ENCODE results near the gene TOPORS. TPM values are rescaled to one million over a fixed set of nuclear protein-coding genes. Genes with fewer than 3 reads are reported as not detected.

The TOPORS gene
- total RNA-seq, 2 experiments from 2014 or later = 16.2 to 17.4 TPM

DNA sequence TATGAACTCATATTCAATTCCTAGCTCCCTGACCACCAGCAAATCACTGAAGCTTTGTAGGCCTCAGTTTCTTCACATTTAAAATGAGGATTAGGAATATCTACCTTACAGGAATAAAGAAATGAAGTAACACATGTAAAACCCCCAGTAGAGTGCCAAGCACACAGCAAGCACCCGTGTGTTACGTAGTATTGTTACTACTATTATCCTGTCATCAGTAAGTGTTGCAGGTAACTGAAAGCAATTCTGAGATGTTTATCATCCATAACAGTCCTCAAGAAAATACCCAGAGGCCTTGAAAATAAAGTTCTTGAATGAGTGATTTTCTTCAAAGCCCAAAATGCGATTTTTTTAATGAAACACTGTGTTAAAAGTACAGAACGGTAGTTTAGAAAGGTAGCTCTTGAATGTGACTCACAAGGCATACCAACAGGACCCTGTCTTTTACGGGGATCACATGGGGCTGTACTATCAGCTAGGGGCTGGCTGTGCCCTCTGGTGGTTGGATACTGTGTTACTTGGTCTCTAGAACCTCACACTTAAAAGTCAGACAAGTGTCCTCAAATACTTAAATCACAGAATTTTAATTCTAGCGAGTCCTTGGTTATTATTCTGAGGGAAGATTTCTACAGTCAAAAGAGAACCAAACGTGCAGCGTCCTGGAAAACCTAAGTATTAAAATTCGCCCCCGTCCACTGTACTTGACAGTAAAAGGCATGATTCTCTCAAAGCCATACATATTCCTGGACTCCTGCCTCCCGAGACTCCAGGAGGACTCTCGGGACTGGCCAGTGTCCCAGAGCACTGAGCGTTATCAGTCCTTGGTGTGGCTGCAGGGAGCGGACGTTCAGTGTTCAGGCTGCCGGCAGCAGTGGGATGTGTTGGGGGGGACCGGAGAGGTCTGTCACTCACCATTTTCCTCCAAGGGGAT lies 19.8 kb upstream of the TOPORS start:
- BruUV-seq (replicated peaks) = TSS peak; percentile 85
- Histone ChIP-seq H3K36me3 (ENCODE audit: insufficient read depth, low read length) (peaks cover 19% of the 10 kb centered on the region), H4K20me1 (ENCODE audit: insufficient read depth, low read length) (0 out of 2 replicates have a peak, but pooled peaks cover 8% of the 10 kb centered on the region), H3K9me2 (ENCODE audit: insufficient read depth, low read length) (no peaks in the 10 kb centered on the region), H3K4me2 (ENCODE audit: low read length) (peak overlapping the region; percentile 93), H3K27ac (ENCODE audit: low read depth, low read length, poor library complexity, severe bottlenecking) (peak overlapping the region; percentile 77), H3K9me3 (ENCODE audit: low read length) (no peaks in the 10 kb centered on the region), H3K4me1 (ENCODE audit: insufficient read depth, low read length, poor library complexity, severe bottlenecking) (peaks cover 29% of the 10 kb centered on the region), H3K4me3 (ENCODE audit: low read depth, low read length, poor library complexity, severe bottlenecking) (peak overlapping the region; percentile 98), H3K79me2 (ENCODE audit: insufficient read depth, low read depth, low read length) (peaks cover 34% of the 10 kb centered on the region), H2AFZ (ENCODE audit: low read length) (peak overlapping the region; percentile 83)
- CTCF ChIA-PET (ENCODE audit: unreplicated experiment) = interaction anchor here (0.6 to 1.6 kb wide), 9 partner anchors 9 to 196 kb away, joined by 3 to 11 read pairs (median 6); no protein-coding TSS in a partner anchor
- POLR2A ChIA-PET = interaction anchor here (0.6 to 3.5 kb wide), 12 partner anchors 9 to 455 kb away, joined by 4 to 19 read pairs (median 7); partner anchors contain the start of gene RIGI
- TF ChIP-seq EZH2phosphoT487 (IDR thresholded peaks at IDR 0.05; ENCODE audit: borderline replicate concordance, low read depth, low read length) = no peak
- TF ChIP-seq, protein P1, sequence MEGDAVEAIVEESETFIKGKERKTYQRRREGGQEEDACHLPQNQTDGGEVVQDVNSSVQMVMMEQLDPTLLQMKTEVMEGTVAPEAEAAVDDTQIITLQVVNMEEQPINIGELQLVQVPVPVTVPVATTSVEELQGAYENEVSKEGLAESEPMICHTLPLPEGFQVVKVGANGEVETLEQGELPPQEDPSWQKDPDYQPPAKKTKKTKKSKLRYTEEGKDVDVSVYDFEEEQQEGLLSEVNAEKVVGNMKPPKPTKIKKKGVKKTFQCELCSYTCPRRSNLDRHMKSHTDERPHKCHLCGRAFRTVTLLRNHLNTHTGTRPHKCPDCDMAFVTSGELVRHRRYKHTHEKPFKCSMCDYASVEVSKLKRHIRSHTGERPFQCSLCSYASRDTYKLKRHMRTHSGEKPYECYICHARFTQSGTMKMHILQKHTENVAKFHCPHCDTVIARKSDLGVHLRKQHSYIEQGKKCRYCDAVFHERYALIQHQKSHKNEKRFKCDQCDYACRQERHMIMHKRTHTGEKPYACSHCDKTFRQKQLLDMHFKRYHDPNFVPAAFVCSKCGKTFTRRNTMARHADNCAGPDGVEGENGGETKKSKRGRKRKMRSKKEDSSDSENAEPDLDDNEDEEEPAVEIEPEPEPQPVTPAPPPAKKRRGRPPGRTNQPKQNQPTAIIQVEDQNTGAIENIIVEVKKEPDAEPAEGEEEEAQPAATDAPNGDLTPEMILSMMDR (conservative IDR thresholded peaks at IDR 0.05; ENCODE audit: low read length) = peak; percentile 95
- peak; percentile 87 for DNase-seq (ENCODE audit: low spot score)
- intact Hi-C loops (cut with micrococcal nuclease; ENCODE audit: unreplicated experiment) = loop anchor here (1.0 to 5.0 kb wide), 3 partner anchors 20 to 194 kb away; partner anchors contain the start of genes SMIM27 and TOPORS

GRCh38 chr9:32570262-32570661 lies 17.9 kb upstream of the TOPORS start:
- H3K79me2 ChIP-seq (ENCODE audit: insufficient read depth, low read depth, low read length) = peaks cover 34% of the 10 kb centered on the region
- H3K4me3 ChIP-seq (ENCODE audit: low read depth, low read length, poor library complexity, severe bottlenecking) = no peak overlapping the region
- CTCF ChIA-PET (ENCODE audit: unreplicated experiment) = no interaction called here
- H3K4me2 ChIP-seq (ENCODE audit: low read length) = peak overlapping the region; percentile 93; the same call in 1 of the 2 replicates
- intact Hi-C loops (cut with micrococcal nuclease; ENCODE audit: unreplicated experiment) = loop anchor here (5.0 kb wide), 1 partner anchor 38 kb away; no protein-coding TSS in a partner anchor
- no peak for TF ChIP-seq EZH2phosphoT487 (IDR thresholded peaks at IDR 0.05; ENCODE audit: borderline replicate concordance, low read depth, low read length)
- no peak overlapping the region for H2AFZ ChIP-seq (ENCODE audit: low read length)
- no peak for DNase-seq (ENCODE audit: low spot score)
- POLR2A ChIA-PET = no interaction called here
- 0 out of 2 replicates have a peak, but pooled peaks cover 8% of the 10 kb centered on the region for H4K20me1 ChIP-seq (ENCODE audit: insufficient read depth, low read length)
- no peak overlapping the region for H3K27ac ChIP-seq (ENCODE audit: low read depth, low read length, poor library complexity, severe bottlenecking)
- H3K9me2 ChIP-seq (ENCODE audit: insufficient read depth, low read length) = no peaks in the 10 kb centered on the region
- BruUV-seq (replicated peaks) = no TSS peak
- H3K9me3 ChIP-seq (ENCODE audit: low read length) = no peaks in the 10 kb centered on the region
- H3K36me3 ChIP-seq (ENCODE audit: insufficient read depth, low read length) = peaks cover 38% of the 10 kb centered on the region
- H3K4me1 ChIP-seq (ENCODE audit: insufficient read depth, low read length, poor library complexity, severe bottlenecking) = peaks cover 21% of the 10 kb centered on the region

DNA sequence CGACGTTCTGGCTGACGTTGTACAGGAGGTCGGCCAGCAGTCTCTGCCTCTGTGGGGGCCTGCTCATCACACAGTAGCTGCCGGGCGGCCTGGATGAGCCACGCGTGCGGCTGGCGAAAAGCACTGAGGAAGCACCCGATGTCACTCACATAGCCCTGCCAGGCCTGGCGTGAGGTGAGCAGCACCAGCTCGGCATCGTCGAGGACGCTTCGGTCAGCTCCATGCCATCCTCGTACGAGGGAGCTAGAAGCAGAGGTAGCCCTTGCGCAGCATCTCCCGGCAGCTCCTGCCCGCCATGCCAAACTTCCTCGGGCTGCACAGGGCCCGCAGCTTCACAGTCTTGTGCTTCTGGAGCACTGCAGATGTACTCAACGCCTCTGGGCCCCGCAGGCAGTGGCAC lies 14.4 kb upstream of the TOPORS start:
- peaks cover 13% of the 10 kb centered on the region for H3K4me1 ChIP-seq (ENCODE audit: insufficient read depth, low read length, poor library complexity, severe bottlenecking)
- H3K9me2 ChIP-seq (ENCODE audit: insufficient read depth, low read length) = no peaks in the 10 kb centered on the region
- no peak for DNase-seq (ENCODE audit: low spot score)
- ChIA-PET POLR2A (interaction anchor here (1.0 kb wide), 1 partner anchor 187 kb away, joined by 3 read pairs; no protein-coding TSS in a partner anchor), CTCF (ENCODE audit: unreplicated experiment) (interaction anchor here (0.7 kb wide), 1 partner anchor 15 kb away, joined by 3 read pairs; no protein-coding TSS in a partner anchor)
- no TSS peak for BruUV-seq (replicated peaks)
- H4K20me1 ChIP-seq (ENCODE audit: insufficient read depth, low read length) = 0 out of 2 replicates have a peak, but pooled peaks cover 4% of the 10 kb centered on the region
- TF ChIP-seq, protein P1 (conservative IDR thresholded peaks at IDR 0.05; ENCODE audit: low read length) = no peak
- no peak for TF ChIP-seq EZH2phosphoT487 (IDR thresholded peaks at IDR 0.05; ENCODE audit: borderline replicate concordance, low read depth, low read length)
- H3K79me2 ChIP-seq (ENCODE audit: insufficient read depth, low read depth, low read length) = peaks cover 31% of the 10 kb centered on the region
- H3K36me3 ChIP-seq (ENCODE audit: insufficient read depth, low read length) = peaks cover 50% of the 10 kb centered on the region
- no peak overlapping the region for H2AFZ ChIP-seq (ENCODE audit: low read length)
- H3K4me2 ChIP-seq (ENCODE audit: low read length) = no peak overlapping the region
- no peak overlapping the region for H3K27ac ChIP-seq (ENCODE audit: low read depth, low read length, poor library complexity, severe bottlenecking)
- no peaks in the 10 kb centered on the region for H3K9me3 ChIP-seq (ENCODE audit: low read length)
- H3K4me3 ChIP-seq (ENCODE audit: low read depth, low read length, poor library complexity, severe bottlenecking) = no peak overlapping the region
- intact Hi-C loops (cut with micrococcal nuclease; ENCODE audit: unreplicated experiment) = no loop called here

Data from OCI-LY7 (cell line).